NCI-H345 treated with DMSO at 0.1 percent for 48 hours (cell line): ENCODE data around the gene ZNF627.
"Not testable (repeated sequence)": the region's sequence is repeated elsewhere in the genome, so short reads cannot be mapped to it uniquely, and the experiment has no call there.

ENCODE experiments used
- DNase-seq: peaks from one replicate; lab custom pipeline; 2025; ENCODE audit not compliant: unreplicated experiment; lab: John Stamatoyannopoulos, UW

The ZNF627 gene

GRCh38 chr19:11597202-11598102 is at the start of gene ZNF627:
Gene ZNF627, plus strand, starts transcription at chr19:11597483. Its CDS starts 145 bp downstream, at chr19:11597628.
- DNase-seq: peak; percentile 23

DNA sequence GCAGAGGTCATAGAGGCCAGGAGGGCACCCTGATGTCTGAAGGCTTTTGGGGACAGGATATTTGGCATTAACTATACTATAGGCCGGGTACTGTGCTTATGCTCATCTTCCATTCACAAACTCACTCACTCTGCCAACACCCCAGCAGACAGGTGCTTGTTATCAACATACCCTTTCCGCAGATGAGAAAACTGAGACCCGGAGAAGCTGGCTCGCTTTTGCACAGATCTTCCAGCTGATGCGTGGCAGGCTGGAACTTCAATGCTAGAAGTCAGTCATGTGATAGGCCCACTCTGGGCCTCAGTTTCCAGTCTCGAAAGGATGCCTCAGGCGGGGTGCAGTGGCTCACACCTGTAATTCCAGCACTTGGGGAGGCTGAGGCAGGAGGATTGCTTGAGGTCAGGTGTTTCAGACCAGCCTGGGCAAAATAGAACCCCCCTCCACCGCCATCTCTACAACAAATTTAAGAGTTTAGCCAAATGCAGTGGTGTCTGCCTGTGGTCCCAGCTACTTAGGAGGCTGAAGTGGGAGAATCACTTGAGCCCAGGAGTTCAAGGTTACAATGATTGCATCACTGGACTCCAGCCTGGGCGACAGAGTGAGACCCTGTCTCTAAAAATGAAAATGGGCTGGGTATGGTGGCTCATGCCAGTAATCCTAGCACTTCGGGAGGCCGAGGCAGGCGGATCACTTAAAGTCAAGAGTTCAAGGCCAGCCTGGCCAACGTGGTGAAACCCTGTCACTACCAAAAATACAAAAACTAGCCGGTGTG is 49.2 kb upstream of the ZNF627 start:
- DNase-seq: no peak

DNA sequence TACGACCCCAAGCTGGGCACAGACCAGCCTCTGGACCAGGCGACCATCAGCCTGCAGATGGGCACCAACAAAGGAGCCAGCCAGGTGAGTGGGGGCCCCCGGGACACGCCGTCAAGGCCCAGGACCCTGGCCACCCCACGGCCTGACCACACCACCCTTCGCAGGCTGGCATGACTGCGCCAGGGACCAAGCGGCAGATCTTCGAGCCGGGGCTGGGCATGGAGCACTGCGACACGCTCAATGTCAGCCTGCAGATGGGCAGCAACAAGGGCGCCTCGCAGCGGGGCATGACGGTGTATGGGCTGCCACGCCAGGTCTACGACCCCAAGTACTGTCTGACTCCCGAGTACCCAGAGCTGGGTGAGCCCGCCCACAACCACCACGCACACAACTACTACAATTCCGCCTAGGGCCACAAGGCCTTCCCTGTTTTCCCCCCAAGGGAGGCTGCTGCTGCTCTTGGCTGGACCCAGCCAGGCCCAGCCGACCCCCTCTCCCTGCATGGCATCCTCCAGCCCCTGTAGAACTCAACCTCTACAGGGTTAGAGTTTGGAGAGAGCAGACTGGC is 47.8 kb upstream of the ZNF627 start:
- no peak for DNase-seq

DNA sequence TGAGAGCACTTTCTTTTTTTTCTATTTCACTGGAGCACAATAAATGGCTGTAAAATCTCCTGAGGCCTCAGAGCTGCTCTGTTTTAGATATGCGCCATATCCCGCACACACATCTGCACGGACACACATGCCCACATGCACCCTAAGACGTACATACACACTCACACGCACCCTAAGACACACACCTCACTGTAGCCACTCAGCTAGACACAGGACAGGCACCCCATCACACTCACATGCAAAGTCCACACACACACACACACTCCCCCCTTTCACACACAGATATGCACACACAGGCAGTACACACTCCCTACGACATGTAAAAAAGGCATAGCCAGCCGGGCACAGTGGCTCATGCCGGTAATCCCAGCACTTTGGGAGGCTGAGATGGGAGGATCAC is 47.0 kb upstream of the ZNF627 start:
- no peak for DNase-seq

DNA sequence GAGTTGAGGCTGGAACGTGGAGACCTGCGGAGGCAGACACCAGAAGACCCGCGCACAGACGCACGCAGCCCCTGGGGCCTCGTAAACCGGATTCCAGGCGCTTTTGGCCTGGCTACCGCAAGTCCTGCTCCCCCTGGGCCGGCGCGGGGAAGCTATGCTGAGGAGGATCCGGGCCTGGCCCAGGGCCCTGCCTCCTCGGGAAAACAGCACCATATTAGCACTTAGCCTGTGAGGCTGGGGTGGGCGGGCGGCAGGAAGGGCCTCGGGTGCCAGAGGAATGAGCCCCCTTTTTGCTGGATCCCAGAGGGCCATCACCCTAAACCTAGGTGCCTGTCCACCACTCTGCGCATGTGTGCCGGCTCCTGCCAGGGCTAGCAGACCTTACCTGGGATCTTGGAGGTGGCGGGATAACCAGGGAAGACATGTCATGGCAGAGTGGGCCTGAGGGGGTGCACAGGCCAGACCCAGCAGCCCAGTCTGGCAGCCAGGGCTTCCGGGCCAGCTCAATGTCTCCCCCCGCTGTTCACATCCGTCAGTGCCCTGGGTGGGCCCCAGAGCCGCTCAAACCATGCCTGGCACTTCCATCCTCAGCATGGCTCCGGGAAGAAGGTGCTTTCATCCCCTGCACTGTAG is 45.6 kb upstream of the ZNF627 start:
- DNase-seq: no peak

DNA sequence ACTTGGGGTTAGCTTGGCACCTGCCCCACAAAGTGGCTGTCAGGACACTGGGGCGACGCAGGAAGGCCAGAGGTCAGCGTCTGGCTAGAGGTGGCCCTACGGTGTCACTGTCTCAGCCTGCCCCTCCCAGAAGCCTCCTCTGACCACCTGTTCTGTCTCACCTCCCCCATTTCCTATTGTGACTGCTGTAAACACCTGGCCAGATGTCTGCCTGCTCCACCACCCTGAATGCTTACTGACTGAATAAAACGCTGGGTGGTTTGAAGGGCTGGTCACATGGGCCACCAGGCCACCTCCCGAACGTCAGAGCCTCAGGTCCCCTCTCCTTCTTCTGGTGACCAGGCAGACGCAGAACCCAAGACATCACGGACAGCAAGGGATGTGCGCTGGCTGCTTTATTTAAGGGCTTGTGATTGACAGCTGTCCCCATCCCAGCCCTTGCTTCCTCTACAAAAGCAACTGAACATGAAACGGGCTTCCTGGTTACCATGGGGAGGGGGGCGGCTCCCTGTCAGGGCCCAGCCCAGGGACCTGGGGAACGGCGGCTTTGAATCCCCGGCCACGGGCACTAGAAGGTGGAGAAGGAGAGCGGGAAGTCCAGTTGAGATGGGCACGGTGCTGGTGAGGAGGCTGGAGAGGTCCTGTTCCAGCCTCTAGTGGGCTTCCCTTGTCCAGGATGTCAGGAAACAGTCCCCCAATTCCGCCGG is 44.5 kb upstream of the ZNF627 start:
- DNase-seq: no peak

GRCh38 chr19:11554160-11554559 is 43.1 kb upstream of the ZNF627 start:
- DNase-seq: no peak

GRCh38 chr19:11555246-11555645 is 42.0 kb upstream of the ZNF627 start:
- DNase-seq: no peak

DNA sequence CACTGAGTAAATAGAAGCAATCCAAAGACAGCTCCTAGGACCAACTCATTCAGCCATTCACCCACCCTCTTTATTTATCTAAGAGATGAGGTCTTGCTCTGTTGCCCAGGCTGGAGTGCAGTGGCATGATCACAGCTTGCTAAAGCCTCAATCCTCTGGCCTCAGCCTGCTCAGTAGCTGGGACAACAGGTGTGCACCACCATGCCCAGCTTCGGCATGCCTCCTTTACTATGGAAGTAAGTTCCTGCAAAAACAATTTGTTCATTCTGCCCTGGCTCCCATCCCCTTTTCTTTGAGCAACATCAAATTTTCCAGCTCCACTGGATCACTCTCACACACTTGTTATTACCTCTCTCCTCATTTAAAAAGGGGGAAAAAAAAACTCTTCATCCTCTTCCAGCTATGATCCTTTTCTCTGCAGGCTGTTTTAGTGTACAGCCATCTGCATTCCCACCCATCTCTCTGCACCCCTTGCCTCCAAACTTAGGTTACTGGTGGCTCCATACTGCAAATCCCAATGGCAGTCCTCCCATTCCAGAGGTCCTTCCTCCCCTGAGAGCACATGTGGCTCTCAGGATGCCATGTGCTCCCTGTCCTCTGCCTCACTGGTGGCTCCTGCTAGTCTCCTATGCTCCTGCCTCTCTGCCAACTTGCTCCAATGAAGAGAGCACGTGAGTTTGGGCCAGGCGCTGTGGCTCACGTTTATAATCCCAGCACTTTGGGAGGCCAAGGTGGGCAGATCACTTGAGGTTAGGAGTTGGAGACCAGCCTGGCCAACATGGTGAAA is 40.5 kb upstream of the ZNF627 start:
- DNase-seq: no peak

GRCh38 chr19:11558881-11559828 is 38.1 kb upstream of the ZNF627 start, which contains the start of gene ELOF1:
Gene ELOF1, minus strand, starts transcription at chr19:11559230. Its CDS starts 4,883 bp downstream, at chr19:11554347.
- peak; percentile 52 for DNase-seq

DNA sequence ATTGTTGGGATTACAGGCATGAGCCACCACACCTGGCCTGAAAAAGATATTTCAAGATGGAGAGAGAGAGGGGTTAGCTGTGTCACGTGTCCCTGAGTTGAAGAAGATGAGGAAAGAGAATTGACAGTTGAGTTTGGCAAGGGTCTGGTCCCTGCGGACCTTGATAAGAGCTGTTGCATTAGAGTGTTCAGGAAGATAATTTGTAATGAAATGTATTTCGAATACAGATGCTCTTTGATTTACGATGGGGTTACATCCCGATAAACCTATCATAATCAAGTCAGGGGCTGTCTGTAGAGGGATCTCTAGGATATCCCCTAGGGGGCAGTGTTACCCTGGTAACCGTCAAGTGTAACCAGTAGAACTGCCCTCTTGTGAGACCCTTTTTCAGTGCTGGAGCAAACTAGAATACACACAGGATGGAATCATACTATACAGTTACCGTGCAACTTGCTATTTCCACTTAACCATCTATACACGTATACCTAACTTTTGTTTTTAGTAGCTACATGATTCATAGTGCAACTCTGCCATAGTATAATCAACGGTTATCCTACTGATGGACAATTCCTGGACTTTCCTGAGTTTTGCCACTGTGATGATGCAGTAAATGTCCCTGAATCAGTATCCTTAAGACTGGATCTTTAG is 36.8 kb upstream of the ZNF627 start:
- DNase-seq: no peak

GRCh38 chr19:11563532-11563931 is 33.8 kb upstream of the ZNF627 start:
- no peak for DNase-seq

DNA sequence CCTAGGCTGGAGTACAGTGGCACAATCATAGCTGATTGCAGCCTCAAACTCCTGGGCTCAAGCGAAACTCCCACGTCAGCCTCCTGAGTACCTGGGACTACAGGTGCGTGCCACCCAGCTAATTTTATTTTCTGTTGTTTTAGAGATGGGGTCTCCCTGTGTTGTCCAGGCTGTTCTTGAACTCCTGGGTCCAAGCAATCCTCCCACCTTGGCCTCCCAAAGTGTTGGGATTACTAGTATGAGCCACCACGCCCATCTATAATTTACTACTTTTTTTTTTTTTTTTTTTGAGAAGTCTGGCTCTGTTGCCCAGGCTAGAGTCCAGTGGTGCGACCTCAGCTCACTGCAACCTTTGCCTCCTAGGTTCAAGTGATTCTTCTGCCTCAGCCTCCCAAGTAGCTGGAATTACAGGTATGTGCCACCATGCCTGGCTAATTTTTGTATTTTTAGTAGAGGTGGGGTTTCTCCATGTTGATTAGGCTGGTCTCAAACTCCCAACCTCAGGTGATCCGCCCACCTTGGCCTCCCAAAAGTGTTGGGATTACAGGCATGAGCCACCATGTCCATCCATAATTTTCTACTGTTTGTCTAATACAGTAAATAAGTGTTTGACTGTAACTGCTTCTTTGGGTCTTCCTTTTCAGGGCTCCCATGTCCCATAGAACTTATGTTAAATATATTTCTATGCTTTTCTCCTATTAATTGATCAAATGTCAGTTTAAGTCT is 33.0 kb upstream of the ZNF627 start:
- not testable (repeated sequence) for DNase-seq

DNA sequence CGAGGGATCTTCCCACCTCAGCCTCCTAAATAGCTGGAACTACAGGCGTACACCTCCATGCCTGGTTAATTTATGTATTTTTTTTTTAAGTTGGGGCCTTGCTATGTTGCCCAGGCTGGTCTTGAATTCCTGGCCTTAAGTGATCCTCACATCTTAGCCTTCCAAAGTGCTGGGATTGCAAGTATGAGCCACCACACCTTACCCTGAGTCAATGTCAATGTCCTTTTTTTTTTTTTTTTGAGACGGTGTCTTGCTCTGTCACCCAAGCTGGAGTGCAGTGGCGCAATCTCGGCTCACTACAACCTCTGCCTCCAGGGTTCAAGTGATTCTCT is 31.7 kb upstream of the ZNF627 start:
- not testable (repeated sequence) for DNase-seq

- no peak for DNase-seq
Observed at GRCh38 chr19:11566164-11566563, 31.1 kb upstream of the ZNF627 start.

DNA sequence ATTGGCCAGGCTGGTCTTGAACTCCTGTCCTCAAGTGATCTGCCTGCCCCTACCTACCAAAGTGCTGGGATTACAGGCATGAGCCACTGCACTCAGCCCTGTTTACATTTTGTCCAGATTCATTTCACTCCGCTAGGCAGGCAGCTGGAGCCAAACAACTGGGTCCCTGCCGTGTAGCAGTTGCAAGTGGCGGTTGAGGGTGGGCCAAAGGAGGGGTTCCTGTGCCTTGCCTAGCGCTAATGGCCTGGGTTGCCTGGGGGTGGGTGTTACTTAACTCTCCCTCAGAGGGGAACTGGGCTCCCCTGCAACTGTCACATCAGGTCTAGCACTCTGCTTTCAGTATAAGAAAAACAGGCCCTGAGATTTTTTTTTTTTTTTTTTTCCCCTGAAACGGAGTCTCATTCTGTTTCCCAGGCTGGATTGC is 27.2 kb upstream of the ZNF627 start:
- no peak for DNase-seq

- DNase-seq: not testable (repeated sequence)
Observed at GRCh38 chr19:11573354-11573753, 23.9 kb upstream of the ZNF627 start.

DNA sequence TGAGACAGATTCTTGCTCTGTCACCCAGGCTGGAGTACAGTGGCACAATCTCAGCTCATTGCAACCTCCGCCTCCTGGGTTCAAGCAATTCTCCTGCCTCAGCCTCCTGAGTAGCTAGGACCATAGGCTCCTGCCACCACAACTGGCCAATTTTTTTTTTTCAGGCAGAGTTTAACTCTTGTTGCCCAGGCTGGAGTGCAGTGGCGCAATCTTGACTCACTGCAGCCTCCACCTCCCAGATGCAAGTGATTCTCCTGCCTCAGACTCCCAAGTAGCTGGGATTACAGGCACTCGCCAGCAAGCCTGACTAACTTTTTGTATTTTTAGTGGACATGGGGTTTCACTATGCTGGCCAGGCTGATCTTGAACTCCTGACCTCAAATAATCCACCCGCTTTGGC is 23.5 kb upstream of the ZNF627 start:
- DNase-seq: not testable (repeated sequence)
